ENCODE results near the gene PDE3B.
"Not testable (repeated sequence)": the region's sequence is repeated elsewhere in the genome, so short reads cannot be mapped to it uniquely, and the experiment has no call there.

PDE3B gene

DNA sequence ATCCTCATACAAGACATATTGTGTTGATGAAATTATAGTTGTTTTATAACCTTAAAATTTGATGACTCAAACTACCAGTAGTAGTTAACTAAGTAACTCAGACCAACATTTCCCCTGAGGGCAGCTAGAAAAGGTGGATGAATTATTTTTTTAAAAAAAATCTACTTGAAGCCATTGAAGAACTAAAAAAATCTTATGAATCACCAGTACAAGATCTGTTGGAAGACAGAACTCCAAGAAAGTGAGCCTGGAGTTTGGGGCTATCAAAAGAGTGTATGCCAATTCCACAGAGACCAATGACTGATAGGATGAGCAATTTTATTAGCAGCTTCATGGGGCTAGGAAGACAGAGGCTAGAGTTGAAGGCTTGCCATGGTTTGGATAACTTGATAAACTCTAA is 176.0 kb downstream of the PDE3B start:
- no peak for DNase-seq

DNA sequence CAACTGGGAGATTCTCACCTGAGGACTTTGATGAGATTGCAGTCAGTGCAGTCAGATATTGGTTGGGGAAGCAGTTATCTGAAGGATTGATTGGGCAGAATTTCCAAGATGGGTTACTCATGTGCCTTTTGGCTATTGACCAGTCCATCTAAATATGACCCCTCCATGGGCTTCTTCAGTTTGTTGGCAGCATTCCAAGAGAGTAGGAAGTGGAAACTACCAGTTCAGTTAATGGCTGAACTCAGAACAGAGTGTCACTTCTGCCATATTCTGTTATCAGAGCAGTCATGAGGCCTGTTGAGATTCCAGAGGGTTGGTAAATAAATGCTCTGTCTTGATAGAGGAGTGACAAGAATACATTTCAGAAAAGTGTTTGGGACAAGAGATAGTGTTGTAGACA is 177.4 kb downstream of the PDE3B start:
- no peak for DNase-seq

DNA sequence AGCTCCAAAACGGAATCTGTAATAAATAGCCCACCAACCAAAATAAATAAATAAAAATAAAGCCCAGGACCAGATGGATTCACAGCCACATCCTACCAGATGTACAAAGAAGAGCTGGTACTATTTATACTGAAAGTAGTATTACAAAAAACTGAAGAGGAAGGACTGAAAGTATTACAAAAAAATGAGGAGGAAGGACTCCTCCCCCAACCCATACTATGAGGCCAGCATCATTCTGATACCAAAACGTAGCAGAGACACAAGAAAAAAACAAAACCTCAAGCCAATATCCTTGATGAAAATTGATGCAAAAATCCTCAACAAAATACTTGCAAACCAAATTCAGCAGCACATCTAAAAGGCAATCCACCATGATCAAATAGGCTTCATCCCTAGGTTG is 183.0 kb downstream of the PDE3B start:
- DNase-seq = no peak

GRCh38 chr11:14835496-14836492 is 192.2 kb downstream of the PDE3B start:
- no peak for DNase-seq

DNA sequence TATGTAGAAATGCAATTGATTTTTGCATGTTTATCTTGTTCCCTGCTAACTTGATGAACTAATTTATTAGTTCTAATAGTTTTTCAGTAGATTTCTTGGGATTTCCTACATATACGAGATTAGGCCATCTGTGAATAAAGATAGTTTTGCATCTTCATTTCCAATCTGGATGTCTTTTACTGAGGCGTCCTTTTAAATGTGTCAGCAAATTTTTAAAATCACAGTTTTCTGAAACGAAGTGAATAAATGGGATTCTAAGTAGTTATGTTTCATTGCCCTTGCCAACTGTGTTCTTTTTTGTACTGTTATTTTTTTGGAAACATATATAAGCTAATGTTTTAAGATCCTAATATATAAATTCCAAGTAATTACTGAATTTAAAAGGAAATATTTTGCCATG is 198.4 kb downstream of the PDE3B start:
- no peak for DNase-seq

DNA sequence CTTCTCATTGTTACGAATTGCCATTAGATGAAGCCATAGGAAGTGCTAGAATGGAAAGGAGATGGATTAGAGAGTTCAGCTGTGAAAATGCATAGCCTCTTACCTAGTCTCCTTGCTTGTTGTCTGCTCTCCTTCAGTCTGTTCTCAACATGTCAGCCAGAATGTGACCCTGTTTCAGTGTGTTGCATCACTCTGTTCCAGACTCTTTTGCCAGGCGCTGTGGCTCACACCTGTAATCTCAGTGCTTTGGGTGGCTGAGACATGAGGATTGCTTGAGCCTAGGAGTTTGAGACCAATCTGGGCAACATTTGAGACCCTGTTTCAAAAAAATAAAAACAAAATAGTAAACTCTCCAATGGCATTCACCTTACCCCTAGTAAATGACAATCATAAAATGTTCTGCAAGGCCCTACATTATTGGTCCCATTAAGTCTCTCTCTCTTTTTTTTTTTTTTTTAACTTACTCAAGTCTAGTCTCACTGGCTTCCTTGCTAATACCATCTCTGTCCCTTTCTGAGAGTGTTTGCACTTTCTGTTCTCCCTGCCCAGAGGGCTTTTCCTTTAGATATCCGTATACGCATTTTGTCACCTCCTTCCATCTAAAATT is 209.1 kb downstream of the PDE3B start:
- no peak for DNase-seq

DNA sequence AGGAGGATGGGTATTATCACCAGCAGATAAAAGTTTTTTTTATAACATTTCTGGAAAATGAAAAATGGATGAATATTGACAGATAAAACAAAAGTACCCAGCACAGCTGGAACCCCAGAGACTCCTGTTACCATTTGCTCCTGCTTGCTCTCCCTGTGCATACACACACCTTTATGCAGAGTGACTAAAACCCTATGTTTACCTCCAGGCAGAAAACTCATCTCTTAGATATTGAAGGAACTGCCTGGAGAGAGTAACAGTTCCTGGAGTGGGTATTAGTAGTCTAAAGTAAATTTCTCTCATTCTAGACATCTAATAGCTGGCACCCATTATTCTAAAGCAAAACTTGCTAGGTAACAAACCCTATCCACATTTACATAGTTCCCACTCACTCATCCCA is 210.5 kb downstream of the PDE3B start:
- DNase-seq = no peak

GRCh38 chr11:14855890-14856289 is 212.3 kb downstream of the PDE3B start:
- DNase-seq = no peak

GRCh38 chr11:14857621-14858020 is 214.0 kb downstream of the PDE3B start:
- DNase-seq = no peak

- DNase-seq = no peak
Measured at GRCh38 chr11:14858404-14858803, 214.8 kb downstream of the PDE3B start.

DNA sequence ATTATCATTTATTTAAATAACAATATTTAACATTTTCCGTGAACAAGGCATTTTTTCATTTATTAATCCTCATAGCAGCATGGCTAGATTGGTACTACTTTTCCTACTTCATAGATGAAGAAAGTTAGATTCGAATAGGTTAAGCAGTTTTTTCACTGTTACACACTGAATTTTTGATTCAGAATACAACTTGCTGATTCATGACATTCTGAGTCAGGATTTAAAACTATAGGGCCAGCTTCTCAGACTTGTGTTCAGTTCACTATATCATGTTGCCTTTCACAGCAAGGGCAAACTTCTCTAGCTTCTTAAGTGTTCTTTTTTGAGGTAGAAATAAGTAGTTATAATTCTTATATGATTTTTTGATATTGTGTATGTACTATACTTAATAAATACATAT is 216.9 kb downstream of the PDE3B start:
- no peak for DNase-seq

DNA sequence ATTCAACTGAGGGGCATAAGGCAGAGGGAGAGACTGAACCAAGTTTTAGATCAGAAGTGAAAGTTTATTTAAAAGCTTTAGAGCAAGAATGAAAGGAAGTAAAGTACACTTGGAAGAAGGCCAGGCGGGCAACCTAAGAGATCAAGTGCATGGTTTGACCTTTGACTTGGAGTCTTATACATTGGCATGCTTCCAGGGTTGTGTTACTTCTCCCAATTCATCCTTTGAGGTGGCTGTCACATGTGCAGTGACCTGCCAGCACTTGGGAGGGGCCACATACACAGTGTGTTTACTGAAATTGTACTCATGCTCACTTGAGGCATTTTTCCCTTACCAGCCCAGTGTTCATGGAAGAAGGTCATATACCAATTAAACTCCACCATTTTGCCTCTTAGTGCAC is 218.1 kb downstream of the PDE3B start:
- no peak for DNase-seq

DNA sequence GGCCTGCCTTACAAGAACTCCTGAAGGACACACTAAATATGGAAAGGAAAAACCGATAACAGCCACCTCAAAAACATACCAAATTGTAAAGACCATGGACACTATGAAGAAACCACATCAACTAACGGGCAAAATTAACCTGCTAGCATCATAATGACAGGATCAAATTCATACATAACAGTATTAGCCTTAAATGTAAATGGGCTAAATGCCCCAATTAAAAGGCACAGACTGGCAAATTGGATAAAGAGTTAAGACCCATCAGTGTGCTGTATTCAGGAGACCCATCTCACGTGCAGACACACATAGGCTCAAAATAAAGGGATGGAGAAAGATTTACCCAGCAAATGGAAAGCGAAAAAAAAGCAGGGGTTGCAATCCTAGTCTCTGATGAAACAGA is 220.2 kb downstream of the PDE3B start:
- DNase-seq = not testable (repeated sequence)

GRCh38 chr11:14872032-14872431 is 228.4 kb downstream of the PDE3B start:
- DNase-seq = no peak

- no peak for DNase-seq
Measured at GRCh38 chr11:14873632-14874031, 230.0 kb downstream of the PDE3B start.

DNA sequence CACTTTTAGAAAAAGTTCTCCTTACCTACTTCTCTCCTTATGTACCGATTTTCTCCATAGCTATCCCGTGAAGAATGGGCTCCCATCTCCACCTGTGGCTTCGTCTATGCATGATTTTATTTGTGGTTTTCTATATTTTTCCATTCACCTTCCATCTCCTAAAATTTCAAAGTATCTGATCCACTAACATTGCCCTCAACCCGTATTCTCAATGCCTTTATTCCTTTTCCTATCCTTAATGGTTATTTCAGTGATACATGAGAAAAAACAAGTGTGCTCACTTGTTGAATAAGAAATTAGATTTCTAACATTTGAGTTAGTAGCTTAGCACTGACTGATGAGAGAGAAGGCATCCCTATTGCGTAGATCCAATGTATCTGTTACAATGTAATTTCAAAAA is 231.6 kb downstream of the PDE3B start:
- DNase-seq = no peak

DNA sequence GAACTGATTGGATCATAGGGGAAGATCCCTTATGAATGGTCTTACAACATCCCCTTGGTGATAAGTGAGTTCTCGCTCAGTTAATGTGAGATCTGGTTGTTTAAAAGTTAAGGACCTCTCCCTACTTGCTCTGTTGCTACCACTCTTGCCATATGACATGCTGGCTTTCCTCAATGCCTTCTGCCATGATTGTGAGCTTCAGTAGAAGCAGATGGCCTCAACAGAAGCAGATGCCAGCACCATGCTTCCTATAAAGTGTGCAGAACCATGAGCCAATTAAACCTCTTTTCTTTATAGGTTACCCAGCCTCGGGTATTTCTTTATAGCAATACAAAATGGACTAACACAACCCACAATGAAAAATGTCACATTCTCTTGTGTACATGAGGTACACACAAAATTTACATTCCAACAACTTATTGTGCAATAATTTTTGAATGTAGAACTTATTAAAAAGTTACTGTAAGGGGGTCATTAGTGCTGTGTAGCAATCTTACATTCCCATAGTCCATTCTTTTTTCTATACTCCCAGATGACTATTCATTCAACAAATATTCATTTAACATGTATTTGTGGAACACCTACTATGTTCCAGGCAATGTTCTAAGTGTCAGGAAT is 238.1 kb downstream of the PDE3B start:
- peak; percentile 1 for DNase-seq

- DNase-seq = no peak
Measured at GRCh38 chr11:14882196-14882595, 238.6 kb downstream of the PDE3B start.

GRCh38 chr11:14883683-14884082 is 240.1 kb downstream of the PDE3B start:
- DNase-seq = not testable (repeated sequence)

DNA sequence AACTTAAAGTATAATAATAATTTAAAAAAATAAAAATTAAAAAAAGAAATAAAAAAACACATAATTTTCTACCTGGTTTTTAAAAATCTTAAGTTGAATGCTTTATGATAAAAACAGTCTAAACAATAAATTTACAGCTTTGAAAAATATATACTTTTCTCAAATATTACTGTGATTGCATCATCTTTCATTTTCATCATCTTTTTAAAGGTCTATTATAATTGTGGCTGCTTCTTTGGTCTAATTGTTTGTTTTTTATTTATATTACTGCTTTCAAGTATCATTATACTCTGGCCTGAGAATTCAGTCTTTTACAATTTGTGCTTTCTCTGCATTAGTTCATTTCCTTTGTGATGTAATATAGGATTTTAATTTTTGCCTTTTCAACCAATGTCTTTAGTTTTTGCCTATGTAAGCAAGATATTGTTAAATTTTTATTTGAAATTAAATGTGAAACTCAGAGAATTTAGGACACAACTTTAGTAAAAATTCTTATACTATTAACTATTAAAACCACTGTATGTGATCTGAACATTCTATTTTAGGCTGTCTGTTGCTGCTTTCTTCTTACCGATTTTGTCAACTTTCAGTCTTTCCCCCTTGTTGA is 241.2 kb downstream of the PDE3B start:
- DNase-seq = no peak

GRCh38 chr11:14886513-14886912 is 242.9 kb downstream of the PDE3B start:
- DNase-seq = no peak

GRCh38 chr11:14891143-14892035 is 247.8 kb downstream of the PDE3B start:
- DNase-seq = peak; percentile 82
